Ishikawa (cell line): ENCODE measurements around the gene MLN.

Source experiments
- CEBPB ChIP-seq: IDR thresholded peaks from 2 replicates; pipeline ENCODE4 v1.6.1; 2012
- CREB1 ChIP-seq: IDR thresholded peaks from 2 replicates; pipeline ENCODE4 v1.6.1; 2012; ENCODE audit warnings: low read depth
- FOXM1 ChIP-seq: IDR thresholded peaks from 2 replicates; pipeline ENCODE4 v1.6.1; 2012; ENCODE audit warnings: low read depth, borderline replicate concordance
- RAD21 ChIP-seq: IDR thresholded peaks from 2 replicates; pipeline ENCODE4 v1.6.1; 2012; ENCODE audit warnings: low read depth
- YY1 ChIP-seq: IDR thresholded peaks from 2 replicates; pipeline ENCODE4 v1.6.1; 2012; ENCODE audit warnings: low read depth

GRCh38 chr6:33750244-33750991, 53.4 kb downstream of the MLN start:
- TF ChIP-seq RAD21 (no peak), CREB1 (no peak), FOXM1 (no peak), YY1 (no peak), CEBPB (no peak)
